SU-DHL-6 (cell line): ENCODE measurements around the gene SLC9A9.

Source experiments
- CTCF ChIP-seq: fragments of 200-600 bp; sonication (generic); IDR thresholded peaks from one replicate; pipeline ENCODE4 v1.5.1; 2017; ENCODE audit warnings: antibody characterized with exemption, mild to moderate bottlenecking, low read length, moderate library complexity; ENCODE audit not compliant: insufficient read depth, poor library complexity, severe bottlenecking
- EZH2phosphoT487 ChIP-seq: fragments of 200-600 bp; sonication (generic), shearing (Covaris generic); conservative IDR thresholded peaks from 2 replicates; pipeline ENCODE4 v1.6.1; 2018; ENCODE audit warnings: mild to moderate bottlenecking, antibody characterized with exemption, low read length, moderate library complexity, mixed read lengths

GRCh38 chr3:143567823-143568222, 280.4 kb downstream of the SLC9A9 start:
- TF ChIP-seq CTCF (no peak), EZH2phosphoT487 (no peak)
